Fibroblast of villous mesenchyme (primary cell): ENCODE measurements around the gene AUTS2. TPM values are rescaled to one million over a fixed set of nuclear protein-coding genes. Genes with fewer than 3 reads are reported as not detected.

Experiments
- DNase-seq: peaks from one replicate; pipeline ENCODE4 v3.0.0-alpha.2; 2010; ENCODE audit warnings: low read depth
- H3K4me3 ChIP-seq: 2 replicates; pipeline ENCODE4 v1.5.1; 2011; ENCODE audit warnings: low read depth, mild to moderate bottlenecking, low read length
- CTCF ChIP-seq: IDR thresholded peaks from 2 replicates; pipeline ENCODE4 v1.5.1; 2012; ENCODE audit warnings: low read depth, mild to moderate bottlenecking, low read length; ENCODE audit not compliant: insufficient read depth
- total RNA-seq: library from RNA; depleted of rRNA; stranded (reverse); fragments of >200 nt; gene quantifications from 2 replicates; pipeline ENCODE4 v1.2.3, GENCODE V29; 2012

The AUTS2 gene
- total RNA-seq, 1 donor, result 3.9 TPM

- no peak overlapping the region for H3K4me3 ChIP-seq
- DNase-seq, result no peak
- no peak for TF ChIP-seq CTCF
Measured at GRCh38 chr7:70000737-70001348, 402.6 kb downstream of the AUTS2 start.

GRCh38 chr7:70005480-70005879, 407.2 kb downstream of the AUTS2 start:
- no peak for DNase-seq
- no peak for TF ChIP-seq CTCF
- H3K4me3 ChIP-seq, result no peak overlapping the region

GRCh38 chr7:70005891-70006260, 407.6 kb downstream of the AUTS2 start:
- no peak overlapping the region for H3K4me3 ChIP-seq
- no peak for TF ChIP-seq CTCF
- no peak for DNase-seq

GRCh38 chr7:70006261-70006920, 408.1 kb downstream of the AUTS2 start:
- no peak for TF ChIP-seq CTCF
- no peak overlapping the region for H3K4me3 ChIP-seq
- DNase-seq, result no peak

- TF ChIP-seq CTCF, result no peak
- DNase-seq, result no peak
- no peak overlapping the region for H3K4me3 ChIP-seq
Measured at GRCh38 chr7:70008466-70008865, 410.2 kb downstream of the AUTS2 start.

- DNase-seq, result no peak
- no peak for TF ChIP-seq CTCF
Measured at GRCh38 chr7:70014472-70015177, 416.4 kb downstream of the AUTS2 start.

More at GRCh38 chr7:70014472-70015177, 416.4 kb downstream of the AUTS2 start:
- no peak overlapping the region for H3K4me3 ChIP-seq
